HG03095 (cell line): ENCODE results near the gene OR5T3.
"Not testable (repeated sequence)": the region's sequence is repeated elsewhere in the genome, so short reads cannot be mapped to it uniquely, and the experiment has no call there.

Source experiments
- ATAC-seq: cut with Tn5 transposase; IDR thresholded peaks from one replicate; pipeline ENCODE4 v1.9.1; 2021; ENCODE audit warnings: moderate library complexity; ENCODE audit not compliant: unreplicated experiment

OR5T3 gene

GRCh38 chr11:56251954-56252353 lies at the start of gene OR5T3:
Gene OR5T3, plus strand, starts transcription at chr11:56252254. Its CDS starts 0 bp downstream, at chr11:56252254.
- no peak for ATAC-seq

- ATAC-seq, result no peak
Observed at GRCh38 chr11:56207790-56208189, 44.3 kb upstream of the OR5T3 start.

- no peak for ATAC-seq
Observed at GRCh38 chr11:56214537-56214936, 37.5 kb upstream of the OR5T3 start.

GRCh38 chr11:56219735-56220134 lies 32.3 kb upstream of the OR5T3 start:
- not testable (repeated sequence) for ATAC-seq

GRCh38 chr11:56234155-56234554 lies 17.9 kb upstream of the OR5T3 start, which contains the start of gene OR5T2:
Gene OR5T2, minus strand, starts transcription at chr11:56234255. Its CDS starts 1,193 bp downstream, at chr11:56233062.
- ATAC-seq, result no peak

- ATAC-seq, result no peak
Observed at GRCh38 chr11:56271092-56271491, 19.0 kb downstream of the OR5T3 start.

GRCh38 chr11:56273854-56274253 lies 21.8 kb downstream of the OR5T3 start, which contains the start of gene OR5T1:
Gene OR5T1, plus strand, starts transcription at chr11:56274154. Its CDS starts 1,485 bp downstream, at chr11:56275639.
- ATAC-seq, result no peak

DNA sequence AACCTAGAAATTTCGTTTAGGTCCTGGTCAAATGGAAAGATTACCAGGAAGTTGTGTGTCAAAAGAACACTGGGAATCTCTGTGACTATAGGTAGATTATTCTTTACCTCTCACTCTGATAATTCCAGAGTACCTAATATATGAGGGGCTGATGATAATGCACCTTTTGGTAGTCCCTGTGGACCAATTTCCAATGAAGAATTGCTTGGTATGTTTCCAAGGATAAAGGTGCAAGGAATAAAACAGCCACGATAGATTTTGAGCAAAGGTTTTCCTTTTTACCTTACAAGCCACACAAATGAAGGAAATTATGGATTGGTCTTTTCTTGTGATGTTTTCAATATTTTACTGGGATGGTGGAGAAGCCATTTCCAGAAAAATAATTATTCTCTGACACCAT lies 40.1 kb downstream of the OR5T3 start, which contains the start of gene OR8H1:
Gene OR8H1 (minus strand): TSS at position 101 of the 400 bp plus-strand sequence. CDS start 1,192 bp downstream, outside the sequence.
- no peak for ATAC-seq

DNA sequence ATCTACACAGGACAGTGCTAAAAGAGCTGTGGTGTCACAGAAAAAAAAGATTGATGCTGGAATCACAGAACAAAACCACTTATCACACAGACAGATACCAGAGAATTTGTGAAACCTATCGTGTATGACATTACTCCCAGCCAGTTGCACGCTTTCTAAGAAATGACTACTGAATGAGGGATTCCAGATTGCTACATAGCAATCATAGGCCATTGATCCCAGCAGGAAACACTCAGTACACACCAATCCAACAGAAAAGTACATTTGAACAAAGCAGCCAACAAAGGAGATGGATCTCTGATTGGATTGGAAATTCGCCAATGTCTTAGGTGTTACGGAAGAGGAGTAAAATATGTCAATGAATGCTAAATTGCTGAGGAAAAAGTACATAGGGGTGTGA lies 44.8 kb downstream of the OR5T3 start:
- no peak for ATAC-seq
